ENCODE results near the gene MSLN. TPM values are rescaled to one million over a fixed set of nuclear protein-coding genes. Genes with fewer than 3 reads are reported as not detected.

Gene MSLN
- total and polyA plus RNA-seq, 2 of the 13 experiments (the other 11 are each of a cell fraction or from before 2014, with no cell fraction given) = 2.0 to 2.3 TPM

- TF ChIP-seq ZBTB4 (CRISPR knock-in tag; IDR thresholded peaks at IDR 0.05; ENCODE audit: borderline replicate concordance) = no peak
- TF ChIP-seq ZFP91 (CRISPR knock-in tag; IDR thresholded peaks at IDR 0.05; ENCODE audit: borderline replicate concordance) = peak; percentile 19
- no peak for TF ChIP-seq SETDB1 (CRISPR knock-in tag; IDR thresholded peaks at IDR 0.05; ENCODE audit: borderline replicate concordance)
- TF ChIP-seq PHF8 (CRISPR knock-in tag; IDR thresholded peaks at IDR 0.05) = peak; percentile 80
- TF ChIP-seq CENPT (CRISPR knock-in tag; IDR thresholded peaks at IDR 0.05; ENCODE audit: low read depth) = peak; percentile 15
- TF ChIP-seq ZFAT (CRISPR knock-in tag; conservative IDR thresholded peaks at IDR 0.05) = no peak; the same call in 1 of the 2 replicates
- TF ChIP-seq MLXIP (CRISPR knock-in tag; IDR thresholded peaks at IDR 0.05; ENCODE audit: borderline replicate concordance) = no peak
- TF ChIP-seq MYNN (CRISPR knock-in tag; IDR thresholded peaks at IDR 0.05; ENCODE audit: low read depth) = no peak
- TF ChIP-seq BORCS8-MEF2B (CRISPR knock-in tag; IDR thresholded peaks at IDR 0.05) = peak; percentile 51; the same call in 1 of the 2 replicates
- no peak for TF ChIP-seq ZNF143 (CRISPR knock-in tag; IDR thresholded peaks at IDR 0.05)
- no peak for TF ChIP-seq SNAPC5 (CRISPR knock-in tag; IDR thresholded peaks at IDR 0.05; ENCODE audit: borderline replicate concordance)
- TF ChIP-seq ZNF709 (CRISPR knock-in tag; IDR thresholded peaks at IDR 0.05) = peak; percentile 91
- no peak; the same call in 1 of the 2 replicates for TF ChIP-seq GRHL1 (CRISPR knock-in tag; conservative IDR thresholded peaks at IDR 0.05)
- TF ChIP-seq ZNF879 (CRISPR knock-in tag; IDR thresholded peaks at IDR 0.05) = no peak
- peak; percentile 43; the same call in 1 of the 2 replicates for TF ChIP-seq GFI1 (CRISPR knock-in tag; IDR thresholded peaks at IDR 0.05; ENCODE audit: borderline replicate concordance)
- no peak for TF ChIP-seq ZNF235 (CRISPR knock-in tag; IDR thresholded peaks at IDR 0.05; ENCODE audit: borderline replicate concordance)
- TF ChIP-seq IKZF4 (CRISPR knock-in tag; IDR thresholded peaks at IDR 0.05; ENCODE audit: borderline replicate concordance, low read depth, not compliant biosample characterization) = peak; percentile 77
- TF ChIP-seq NR2F2 (IDR thresholded peaks at IDR 0.05; ENCODE audit: borderline replicate concordance, low read depth) = no peak; the same call in 1 of the 2 replicates
These were observed 39.4 kb upstream of the MSLN start, which contains the start of gene ANTKMT (continued) for GRCh38 chr16:720990-721764.

All from HepG2 (cell line).